Colonic mucosa (tissue), 4 donors: ENCODE data around the gene TM7SF3. TPM values are rescaled to one million over a fixed set of nuclear protein-coding genes. Genes with fewer than 3 reads are reported as not detected.

Experiments used
- DNase-seq: peaks from one replicate; pipeline ENCODE4 v3.0.0-alpha.2; 2020
- H3K27ac ChIP-seq: fragments of 200-600 bp; one replicate; pipeline ENCODE4 v1.8.0; 2021
- H3K27me3 ChIP-seq: fragments of 200-600 bp; one replicate; pipeline ENCODE4 v1.8.0; 2021
- H3K36me3 ChIP-seq: fragments of 200-600 bp; one replicate; pipeline ENCODE4 v1.8.0; 2021
- H3K4me1 ChIP-seq: fragments of 200-600 bp; one replicate; pipeline ENCODE4 v1.8.0; 2021; ENCODE audit warnings: mild to moderate bottlenecking
- H3K4me3 ChIP-seq: fragments of 200-600 bp; one replicate; pipeline ENCODE4 v1.8.0; 2021
- H3K9ac ChIP-seq, 2 donors: one replicate each; pipeline ENCODE4 v1.7.0; 2013; ENCODE audit warnings: control low read depth in 2 of 2, low read depth in 2 of 2, low read length in 2 of 2
- H3K9me3 ChIP-seq: fragments of 200-600 bp; one replicate; pipeline ENCODE4 v1.8.0; 2021
- intact Hi-C: fragments of 100-400 bp; cut with DNase I; formaldehyde crosslinking; loops from one replicate; pipeline ENCODE4 v1.14.1; 2022
- total RNA-seq, 2 donors: library from RNA; stranded (reverse); fragmentation: NEBNext Ultra II Directional in 1 of 2; extraction: Animal tissue kit (Norgen Biotek cat#: 25700) in 1 of 2; gene quantifications; one replicate each; pipeline ENCODE4 v1.2.1, GENCODE V29; 2021
- TF ChIP-seq, protein P1 (sequence below): fragments of 200-600 bp; IDR thresholded peaks from one replicate; pipeline ENCODE4 v1.8.0; 2022; ENCODE audit warnings: antibody characterized with exemption, mild to moderate bottlenecking
- donor health status: healthy.
- donor health status: DM: no; HTN: no; CAD: no.
- donor health status: DM: no; HTN: no; CAD: no.

Gene TM7SF3
- total RNA-seq, 2 donors from 2014 or later, result 50.0 to 59.1 TPM

DNA sequence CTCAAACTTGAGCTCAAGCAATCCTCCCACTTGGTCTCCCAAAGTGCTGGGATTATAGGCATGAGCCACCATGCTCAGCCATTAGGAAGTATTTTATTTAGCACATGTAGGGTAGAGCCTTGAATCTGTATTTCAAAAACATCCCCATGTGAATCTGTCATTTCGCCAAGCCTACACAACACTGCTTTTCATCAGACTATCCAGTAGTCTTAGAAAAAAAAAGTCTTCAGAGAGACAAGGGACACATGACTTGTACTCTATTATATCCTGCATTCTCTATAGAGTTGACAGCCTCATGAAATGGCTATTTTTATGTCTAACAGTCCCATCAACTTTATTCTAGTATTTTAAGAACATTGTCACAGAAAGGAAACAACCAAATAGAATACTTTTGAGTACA, 35.4 kb downstream of the TM7SF3 start:
- intact Hi-C loops, result no loop called here
- Histone ChIP-seq H3K36me3 (no peaks in the 10 kb centered on the region), H3K9ac (no peak overlapping the region), H3K4me3 (no peak overlapping the region), H3K9me3 (no peaks in the 10 kb centered on the region), H3K4me1 (no peaks in the 10 kb centered on the region), H3K27ac (no peak overlapping the region), H3K27me3 (no peaks in the 10 kb centered on the region)
- no peak for DNase-seq
- TF ChIP-seq, protein P1, sequence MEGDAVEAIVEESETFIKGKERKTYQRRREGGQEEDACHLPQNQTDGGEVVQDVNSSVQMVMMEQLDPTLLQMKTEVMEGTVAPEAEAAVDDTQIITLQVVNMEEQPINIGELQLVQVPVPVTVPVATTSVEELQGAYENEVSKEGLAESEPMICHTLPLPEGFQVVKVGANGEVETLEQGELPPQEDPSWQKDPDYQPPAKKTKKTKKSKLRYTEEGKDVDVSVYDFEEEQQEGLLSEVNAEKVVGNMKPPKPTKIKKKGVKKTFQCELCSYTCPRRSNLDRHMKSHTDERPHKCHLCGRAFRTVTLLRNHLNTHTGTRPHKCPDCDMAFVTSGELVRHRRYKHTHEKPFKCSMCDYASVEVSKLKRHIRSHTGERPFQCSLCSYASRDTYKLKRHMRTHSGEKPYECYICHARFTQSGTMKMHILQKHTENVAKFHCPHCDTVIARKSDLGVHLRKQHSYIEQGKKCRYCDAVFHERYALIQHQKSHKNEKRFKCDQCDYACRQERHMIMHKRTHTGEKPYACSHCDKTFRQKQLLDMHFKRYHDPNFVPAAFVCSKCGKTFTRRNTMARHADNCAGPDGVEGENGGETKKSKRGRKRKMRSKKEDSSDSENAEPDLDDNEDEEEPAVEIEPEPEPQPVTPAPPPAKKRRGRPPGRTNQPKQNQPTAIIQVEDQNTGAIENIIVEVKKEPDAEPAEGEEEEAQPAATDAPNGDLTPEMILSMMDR, result no peak

DNA sequence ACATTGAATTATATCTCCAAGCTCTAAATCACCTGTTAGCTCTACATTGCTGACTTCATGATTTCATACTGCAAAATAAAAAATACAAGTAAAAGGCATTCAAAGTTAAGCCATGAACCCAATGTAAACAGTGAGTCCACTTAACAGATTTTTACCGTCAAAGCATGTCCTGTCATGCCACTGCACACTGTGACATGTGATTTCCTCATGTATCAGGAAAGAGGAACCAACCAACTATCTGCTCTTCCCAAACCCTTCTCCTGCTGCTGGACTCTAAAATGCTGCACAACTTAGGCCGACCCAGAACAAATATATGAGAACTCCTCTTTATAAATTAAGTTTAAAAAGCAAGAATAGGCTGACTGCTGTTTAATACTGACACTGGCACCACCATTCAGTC, 37.5 kb downstream of the TM7SF3 start:
- Histone ChIP-seq H3K9me3 (no peaks in the 10 kb centered on the region), H3K9ac (no peak overlapping the region), H3K4me3 (no peak overlapping the region), H3K27me3 (no peaks in the 10 kb centered on the region), H3K36me3 (no peaks in the 10 kb centered on the region), H3K4me1 (no peaks in the 10 kb centered on the region), H3K27ac (no peak overlapping the region)
- DNase-seq, result no peak
- TF ChIP-seq, protein P1, result no peak
- intact Hi-C loops, result no loop called here

DNA sequence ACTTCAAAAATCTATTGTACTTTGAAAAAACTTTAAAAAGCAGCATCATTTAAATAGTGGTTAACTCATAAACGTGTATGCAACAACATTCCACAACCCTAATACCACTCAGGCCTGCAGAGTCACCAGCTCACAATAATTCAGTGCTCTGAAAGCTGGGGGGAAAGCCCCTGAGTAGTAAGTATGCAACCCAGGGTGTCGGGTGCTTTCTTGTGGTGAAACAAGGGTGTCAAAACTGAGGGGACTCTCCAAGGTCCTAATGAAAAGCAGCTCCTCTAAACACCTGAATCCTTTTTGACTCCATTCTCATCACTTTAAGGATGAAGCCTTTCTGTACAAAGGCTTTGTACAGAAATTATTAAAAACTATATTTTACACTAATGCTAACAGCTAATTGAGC, 42.2 kb downstream of the TM7SF3 start:
- H3K4me1 ChIP-seq, result no peaks in the 10 kb centered on the region

DNA sequence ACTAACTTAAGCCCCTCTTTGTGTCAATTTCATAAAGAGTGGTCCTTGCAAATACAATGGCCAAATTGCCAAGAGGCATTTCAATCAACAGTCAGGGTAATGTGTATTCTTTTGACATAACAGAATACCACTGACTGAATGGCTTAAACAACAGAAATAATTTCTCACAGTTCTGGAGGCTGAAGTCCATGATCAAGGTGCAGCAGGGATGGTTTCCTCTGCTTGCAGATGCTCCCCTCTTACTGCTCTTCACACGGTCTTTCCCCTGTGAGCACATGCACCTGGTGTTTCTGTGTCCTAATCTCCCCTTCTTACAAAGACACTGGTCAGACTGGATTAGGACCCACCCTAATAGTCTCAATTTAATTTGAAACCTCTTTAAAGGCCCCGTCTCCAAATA, 44.0 kb downstream of the TM7SF3 start:
- no peak overlapping the region for H3K9ac ChIP-seq
- no peaks in the 10 kb centered on the region for H3K4me1 ChIP-seq
- no peak for DNase-seq
- no peaks in the 10 kb centered on the region for H3K27me3 ChIP-seq
- intact Hi-C loops, result no loop called here
- TF ChIP-seq, protein P1, result no peak
- H3K4me3 ChIP-seq, result no peak overlapping the region
- no peaks in the 10 kb centered on the region for H3K9me3 ChIP-seq
- H3K27ac ChIP-seq, result no peak overlapping the region
- H3K36me3 ChIP-seq, result no peaks in the 10 kb centered on the region

More for the DNA sequence above, 42.2 kb downstream of the TM7SF3 start:
- H3K9ac ChIP-seq, result no peak overlapping the region
- H3K27ac ChIP-seq, result no peak overlapping the region
- intact Hi-C loops, result no loop called here
- H3K27me3 ChIP-seq, result no peaks in the 10 kb centered on the region
- DNase-seq, result no peak
- TF ChIP-seq, protein P1, result no peak
- H3K36me3 ChIP-seq, result no peaks in the 10 kb centered on the region
- H3K4me3 ChIP-seq, result no peak overlapping the region
- H3K9me3 ChIP-seq, result no peaks in the 10 kb centered on the region

DNA sequence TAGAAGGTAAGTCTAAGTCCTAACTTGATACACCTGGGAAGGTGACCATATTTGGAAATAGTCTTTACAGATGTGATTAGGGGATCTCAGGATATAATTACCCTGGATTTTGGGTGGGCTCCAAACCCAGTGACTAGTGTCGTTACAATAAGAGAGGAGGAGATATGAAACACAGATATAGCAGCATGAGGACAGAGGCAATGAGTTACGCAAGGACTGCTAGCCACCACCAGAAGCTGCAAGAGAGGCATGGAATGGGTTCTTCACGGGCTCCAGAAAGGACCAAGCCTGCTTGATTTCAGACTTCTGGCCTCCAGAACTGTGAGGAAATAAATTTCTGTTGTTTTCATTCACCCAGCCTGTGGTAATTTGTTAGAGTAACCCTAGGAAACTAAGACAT, 47.3 kb downstream of the TM7SF3 start:
- intact Hi-C loops, result no loop called here
- H3K27ac ChIP-seq, result no peak overlapping the region
- H3K4me1 ChIP-seq, result no peaks in the 10 kb centered on the region
- TF ChIP-seq, protein P1, result no peak
- no peaks in the 10 kb centered on the region for H3K36me3 ChIP-seq
- no peak for DNase-seq
- H3K9me3 ChIP-seq, result no peaks in the 10 kb centered on the region
- H3K9ac ChIP-seq, result no peak overlapping the region
- H3K4me3 ChIP-seq, result no peak overlapping the region
- H3K27me3 ChIP-seq, result no peaks in the 10 kb centered on the region

DNA sequence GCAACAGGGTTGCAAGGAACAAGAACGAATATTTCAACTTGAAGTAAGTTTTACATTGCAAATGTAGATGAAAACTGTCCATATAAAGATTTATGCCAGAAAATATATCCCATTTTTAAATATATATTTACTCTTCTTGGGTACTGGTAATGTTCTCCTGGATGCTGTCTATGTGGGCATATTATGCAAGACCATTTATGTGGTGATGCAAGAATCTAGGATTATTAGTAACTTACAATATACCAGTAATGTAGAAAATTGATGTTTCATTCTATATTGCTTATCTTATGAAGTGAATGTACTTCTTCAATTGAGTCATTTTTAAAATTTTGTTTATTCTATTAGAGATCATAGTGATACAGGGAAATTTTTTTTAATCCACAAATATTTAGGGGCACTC, 50.8 kb downstream of the TM7SF3 start:
- no peak for DNase-seq
- no peaks in the 10 kb centered on the region for H3K4me1 ChIP-seq
- TF ChIP-seq, protein P1, result no peak
- H3K4me3 ChIP-seq, result no peak overlapping the region
- H3K27ac ChIP-seq, result no peak overlapping the region
- no peaks in the 10 kb centered on the region for H3K36me3 ChIP-seq
- intact Hi-C loops, result no loop called here
- no peaks in the 10 kb centered on the region for H3K27me3 ChIP-seq
- no peak overlapping the region for H3K9ac ChIP-seq
- no peaks in the 10 kb centered on the region for H3K9me3 ChIP-seq
